Uterus (tissue), 2 donors: ENCODE results near the gene GSTA2.

Experiments used
- CTCF ChIP-seq, 4 experiments: fragments of 200-600 bp in 2 of 4; fragments of 450-650 bp in 2 of 4; sonication (generic) in 2 of 4; IDR thresholded peaks; one replicate each; pipeline ENCODE4 v1.5.1; 2016 to 2019; ENCODE audit warnings: antibody characterized with exemption in 4 of 4, mild to moderate bottlenecking in 2 of 4, moderate library complexity in 1 of 4
- POLR2A ChIP-seq, 2 donors: fragments of 450-650 bp; IDR thresholded peaks; one replicate each; pipeline ENCODE4 v1.6.1; 2016; ENCODE audit warnings: antibody characterized with exemption in 2 of 2, mild to moderate bottlenecking in 1 of 2, moderate library complexity in 1 of 2

DNA sequence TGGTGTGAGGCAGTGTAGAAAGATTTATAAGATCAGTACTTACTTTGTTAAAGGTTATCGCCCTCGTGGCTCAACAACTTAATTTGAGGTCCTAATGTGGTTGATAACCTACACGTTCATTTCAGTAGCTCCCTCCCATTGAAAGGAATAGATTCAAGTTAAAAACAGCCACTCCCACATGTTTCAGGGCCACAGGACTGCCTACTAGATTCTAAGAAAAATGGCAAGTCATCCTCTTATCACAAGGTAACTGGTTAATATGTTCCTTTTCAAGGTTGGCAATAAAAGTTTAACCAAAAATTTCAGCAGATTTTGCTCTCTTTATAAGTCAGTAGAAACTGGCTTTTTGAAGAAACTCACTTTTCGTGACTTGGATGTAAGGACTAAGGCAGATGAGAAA, 17.1 kb downstream of the GSTA2 start:
- TF ChIP-seq POLR2A (IDR thresholded peaks at IDR 0.05) (no peak), CTCF (IDR thresholded peaks at IDR 0.05) (no peak)
